ENCODE results near the gene ZC3H11A.

GRCh38 chr1:203828002-203828401 is 32.6 kb downstream of the ZC3H11A start:
- TF ChIP-seq JAZF1 (CRISPR knock-in tag; IDR thresholded peaks at IDR 0.05) (no peak), ZBTB21 (CRISPR knock-in tag; IDR thresholded peaks at IDR 0.05; ENCODE audit: borderline replicate concordance) (no peak), USF1 (CRISPR knock-in tag; IDR thresholded peaks at IDR 0.05) (no peak), FOXK1 (CRISPR knock-in tag; IDR thresholded peaks at IDR 0.05) (no peak), SMAD3 (CRISPR knock-in tag; IDR thresholded peaks at IDR 0.05; ENCODE audit: borderline replicate concordance) (no peak), ATF3 (CRISPR knock-in tag; conservative IDR thresholded peaks at IDR 0.05) (no peak)
- TF ChIP-seq, protein P1, sequence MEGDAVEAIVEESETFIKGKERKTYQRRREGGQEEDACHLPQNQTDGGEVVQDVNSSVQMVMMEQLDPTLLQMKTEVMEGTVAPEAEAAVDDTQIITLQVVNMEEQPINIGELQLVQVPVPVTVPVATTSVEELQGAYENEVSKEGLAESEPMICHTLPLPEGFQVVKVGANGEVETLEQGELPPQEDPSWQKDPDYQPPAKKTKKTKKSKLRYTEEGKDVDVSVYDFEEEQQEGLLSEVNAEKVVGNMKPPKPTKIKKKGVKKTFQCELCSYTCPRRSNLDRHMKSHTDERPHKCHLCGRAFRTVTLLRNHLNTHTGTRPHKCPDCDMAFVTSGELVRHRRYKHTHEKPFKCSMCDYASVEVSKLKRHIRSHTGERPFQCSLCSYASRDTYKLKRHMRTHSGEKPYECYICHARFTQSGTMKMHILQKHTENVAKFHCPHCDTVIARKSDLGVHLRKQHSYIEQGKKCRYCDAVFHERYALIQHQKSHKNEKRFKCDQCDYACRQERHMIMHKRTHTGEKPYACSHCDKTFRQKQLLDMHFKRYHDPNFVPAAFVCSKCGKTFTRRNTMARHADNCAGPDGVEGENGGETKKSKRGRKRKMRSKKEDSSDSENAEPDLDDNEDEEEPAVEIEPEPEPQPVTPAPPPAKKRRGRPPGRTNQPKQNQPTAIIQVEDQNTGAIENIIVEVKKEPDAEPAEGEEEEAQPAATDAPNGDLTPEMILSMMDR (IDR thresholded peaks at IDR 0.05): no peak

Data from WTC11 (cell line).